H9 (cell line): ENCODE measurements around the gene HGS. TPM values are rescaled to one million over a fixed set of nuclear protein-coding genes. Genes with fewer than 3 reads are reported as not detected.

ENCODE experiments used
- DNase-seq: peaks from one replicate; pipeline ENCODE4 v3.0.0-alpha.2; 2017
- H2AFZ ChIP-seq: one replicate; pipeline ENCODE4 v1.6.1; 2013; ENCODE audit warnings: mild to moderate bottlenecking, low read length, control low read depth, moderate library complexity
- H2AK5ac ChIP-seq: 2 replicates; pipeline ENCODE4 v1.6.1; 2013; ENCODE audit warnings: low read length, control low read depth, mixed read lengths; ENCODE audit not compliant: insufficient read length
- H2BK120ac ChIP-seq: one replicate; pipeline ENCODE4 v1.6.1; 2013; ENCODE audit warnings: low read depth, mild to moderate bottlenecking, low read length, control low read depth, inconsistent platforms; ENCODE audit not compliant: poor library complexity, severe bottlenecking
- H2BK12ac ChIP-seq: 2 replicates; pipeline ENCODE4 v1.6.1; 2013; ENCODE audit warnings: low read length, control low read depth, mixed read lengths, low read depth; ENCODE audit not compliant: insufficient read length
- H2BK15ac ChIP-seq: 2 replicates; pipeline ENCODE4 v1.6.1; 2013; ENCODE audit warnings: low read depth, low read length, control low read depth
- H2BK20ac ChIP-seq: one replicate; pipeline ENCODE4 v1.6.1; 2013; ENCODE audit warnings: low read depth, mild to moderate bottlenecking, low read length, control low read depth, inconsistent platforms; ENCODE audit not compliant: poor library complexity, severe bottlenecking
- H2BK5ac ChIP-seq: 2 replicates; pipeline ENCODE4 v1.6.1; 2013; ENCODE audit warnings: low read length, control low read depth, mixed read lengths; ENCODE audit not compliant: insufficient read length
- H3K14ac ChIP-seq: 2 replicates; pipeline ENCODE4 v1.6.1; 2013; ENCODE audit warnings: low read length, control low read depth; ENCODE audit not compliant: insufficient read depth
- H3K18ac ChIP-seq: 2 replicates; pipeline ENCODE4 v1.6.1; 2013; ENCODE audit warnings: low read depth, mild to moderate bottlenecking, mixed read lengths, low read length, control low read depth; ENCODE audit not compliant: insufficient read length
- H3K23ac ChIP-seq: 2 replicates; pipeline ENCODE4 v1.6.1; 2013; ENCODE audit warnings: low read length, control low read depth, mixed read lengths, low read depth; ENCODE audit not compliant: insufficient read length
- H3K23me2 ChIP-seq: 2 replicates; pipeline ENCODE4 v1.6.1; 2013; ENCODE audit warnings: low read depth, mild to moderate bottlenecking, mixed read lengths, low read length, control low read depth; ENCODE audit not compliant: insufficient read length, poor library complexity, severe bottlenecking
- H3K27ac ChIP-seq: 2 replicates; pipeline ENCODE4 v1.5.1; 2013; ENCODE audit warnings: low read length, control low read depth, mixed read lengths, low read depth; ENCODE audit not compliant: insufficient read length
- H3K27me3 ChIP-seq: 2 replicates; pipeline ENCODE4 v1.6.1; 2013; ENCODE audit warnings: low read length, control low read depth, inconsistent platforms; ENCODE audit not compliant: insufficient read depth
- H3K4ac ChIP-seq: 2 replicates; pipeline ENCODE4 v1.6.1; 2013; ENCODE audit warnings: low read depth, mild to moderate bottlenecking, control low read depth, inconsistent platforms, low read length, moderate library complexity
- H3K4me1 ChIP-seq: 2 replicates; pipeline ENCODE4 v1.6.1; 2013; ENCODE audit warnings: low read length, control low read depth, inconsistent platforms; ENCODE audit not compliant: insufficient read depth
- H3K4me2 ChIP-seq: 2 replicates; pipeline ENCODE4 v1.6.1; 2013; ENCODE audit warnings: low read length, control low read depth, mixed read lengths; ENCODE audit not compliant: insufficient read length, insufficient read depth
- H3K56ac ChIP-seq: 2 replicates; pipeline ENCODE4 v1.6.1; 2013; ENCODE audit warnings: low read depth, mild to moderate bottlenecking, mixed read lengths, low read length, control low read depth; ENCODE audit not compliant: insufficient read length
- H3K79me1 ChIP-seq: 2 replicates; pipeline ENCODE4 v1.6.1; 2013; ENCODE audit warnings: low read depth, mild to moderate bottlenecking, moderate library complexity, low read length, control low read depth, inconsistent platforms; ENCODE audit not compliant: insufficient read depth, poor library complexity, severe bottlenecking
- H3K79me2 ChIP-seq: 2 replicates; pipeline ENCODE4 v1.6.1; 2013; ENCODE audit warnings: low read length, control low read depth, inconsistent platforms; ENCODE audit not compliant: insufficient read depth
- H3K9ac ChIP-seq: 2 replicates; pipeline ENCODE4 v1.6.1; 2013; ENCODE audit warnings: low read length, control low read depth, mixed read lengths; ENCODE audit not compliant: insufficient read length; ENCODE audit errors: extremely low read depth
- H3K9me3 ChIP-seq: one replicate; pipeline ENCODE4 v1.6.1; 2013; ENCODE audit warnings: low read depth, low read length, inconsistent platforms; ENCODE audit not compliant: control insufficient read depth
- H3T11ph ChIP-seq: one replicate; pipeline ENCODE4 v1.6.1; 2013; ENCODE audit warnings: mild to moderate bottlenecking, low read length, control low read depth, inconsistent platforms
- H4K20me1 ChIP-seq: one replicate; pipeline ENCODE4 v1.6.1; 2013; ENCODE audit not compliant: control insufficient read depth, insufficient read length, insufficient read depth
- H4K5ac ChIP-seq: 2 replicates; pipeline ENCODE4 v1.6.1; 2013; ENCODE audit warnings: low read depth, mild to moderate bottlenecking, mixed read lengths, low read length, control low read depth; ENCODE audit not compliant: insufficient read length
- H4K8ac ChIP-seq: replicated peaks from 2 replicates; pipeline ENCODE4 v1.6.1; 2013; ENCODE audit warnings: low read length, control low read depth, mixed read lengths, low read depth; ENCODE audit not compliant: insufficient read length
- H4K91ac ChIP-seq: 2 replicates; pipeline ENCODE4 v1.6.1; 2013; ENCODE audit warnings: low read depth, mild to moderate bottlenecking, moderate library complexity, mixed read lengths, low read length, control low read depth; ENCODE audit not compliant: insufficient read length
- H3K27ac Mint-ChIP-seq, 3 experiments: 2 replicates in 2 of 3; 3 replicates in 1 of 3; pipeline ENCODE4 v1.8.0; 2020 to 2021; ENCODE audit warnings: mixed read lengths in 3 of 3, mild to moderate bottlenecking in 1 of 3, moderate library complexity in 1 of 3
- H3K27me3 Mint-ChIP-seq: 2 replicates; pipeline ENCODE4 v1.8.0; 2021; ENCODE audit warnings: low read depth, mild to moderate bottlenecking, moderate library complexity, mixed read lengths
- H3K36me3 Mint-ChIP-seq, 3 experiments: 2 replicates in 2 of 3; 3 replicates in 1 of 3; pipeline ENCODE4 v1.8.0; 2020 to 2021; ENCODE audit warnings: low read depth in 3 of 3, mixed read lengths in 3 of 3; ENCODE audit not compliant: insufficient read depth in 1 of 3
- H3K4me1 Mint-ChIP-seq, 2 experiments: 2 replicates each; pipeline ENCODE4 v1.8.0; 2020; ENCODE audit warnings: mixed read lengths in 2 of 2
- H3K4me3 Mint-ChIP-seq, 2 experiments: 2 replicates in 1 of 2; 3 replicates in 1 of 2; pipeline ENCODE4 v1.8.0; 2020 to 2021; ENCODE audit warnings: mild to moderate bottlenecking in 2 of 2, mixed read lengths in 2 of 2, moderate library complexity in 1 of 2
- H3K9me3 Mint-ChIP-seq, 2 experiments: 2 replicates in 1 of 2; 3 replicates in 1 of 2; pipeline ENCODE4 v1.8.0; 2020; ENCODE audit warnings: mild to moderate bottlenecking in 2 of 2, mixed read lengths in 2 of 2, moderate library complexity in 1 of 2
- WGBS: extraction: QIAGEN DNeasy Blood & Tissue Kit; methylation state at CpG from one replicate; pipeline ENCODE4 v1.1.7; 2013; ENCODE audit warnings: missing lambda C conversion rate, low lambda C conversion rate, mixed read lengths; ENCODE audit not compliant: insufficient read length; ENCODE audit errors: extremely low coverage; 5-methylcytosine and 5-hydroxymethylcytosine counted together
- total RNA-seq: library from RNA; stranded (reverse); gene quantifications from 2 replicates; pipeline ENCODE4 v1.2.1, GENCODE V29; 2021
- TF ChIP-seq, protein P1 (sequence below): fragments of 200-600 bp; sonication (generic); conservative IDR thresholded peaks from 3 replicates; pipeline ENCODE4 v1.8.0; 2021; ENCODE audit warnings: antibody characterized with exemption, mild to moderate bottlenecking

The HGS gene
- total RNA-seq, 1 experiment from 2014 or later: 106 TPM

DNA sequence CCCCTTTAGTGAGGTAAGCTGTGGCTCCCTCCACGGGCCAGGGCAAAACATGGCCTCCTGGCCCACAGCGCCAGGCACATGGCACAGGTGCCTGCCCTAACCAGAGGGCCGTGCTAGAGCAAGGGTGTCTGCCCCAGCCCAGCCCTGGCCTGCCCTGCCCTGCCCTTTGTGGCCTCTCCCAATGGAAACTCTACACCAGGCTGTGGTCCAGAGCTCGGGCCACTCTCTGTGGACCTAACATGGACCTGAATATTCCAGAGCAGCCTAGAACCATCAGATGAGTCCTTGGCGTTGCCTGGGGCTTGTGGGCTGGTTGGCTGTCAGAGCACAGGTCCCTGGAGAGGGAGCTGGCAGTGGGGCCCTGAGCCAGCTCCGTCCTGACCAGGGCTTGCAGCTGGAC, 11.4 kb downstream of the HGS start:
- Histone ChIP-seq H3K18ac (no peak overlapping the region), H2BK12ac (no peak overlapping the region), H3T11ph (no peak overlapping the region), H3K4me2 (no peak overlapping the region), H2AFZ (no peak overlapping the region), H2BK5ac (no peak overlapping the region), H3K79me1 (no peaks in the 10 kb centered on the region), H4K5ac (no peak overlapping the region), H3K9me3 (no peaks in the 10 kb centered on the region), H2BK120ac (no peak overlapping the region), H3K23ac (no peak overlapping the region), H2BK20ac (no peak overlapping the region), H3K9ac (no peak overlapping the region), H3K56ac (no peak overlapping the region), H3K4ac (no peak overlapping the region), H3K23me2 (no peaks in the 10 kb centered on the region), H3K27ac (no peak overlapping the region), H2BK15ac (no peak overlapping the region), H4K91ac (no peak overlapping the region), H3K4me1 (no peaks in the 10 kb centered on the region), H2AK5ac (no peak overlapping the region), H4K8ac (no peak overlapping the region), H3K79me2 (no peaks in the 10 kb centered on the region), H3K14ac (no peak overlapping the region), H4K20me1 (no peaks in the 10 kb centered on the region), H3K27me3 (no peaks in the 10 kb centered on the region)
- Mint-ChIP-seq H3K27ac (no peak overlapping the region), H3K4me3 (no peak overlapping the region), H3K4me1 (no peaks in the 10 kb centered on the region), H3K9me3 (no peaks in the 10 kb centered on the region), H3K36me3 (peaks cover 27 to 69% (median 57%) of the 10 kb centered on the region in 3 experiments), H3K27me3 (no peaks in the 10 kb centered on the region)
- no peak for DNase-seq
- WGBS: no CpG with 5 or more reads among the region's 6 CpGs
- TF ChIP-seq, protein P1, sequence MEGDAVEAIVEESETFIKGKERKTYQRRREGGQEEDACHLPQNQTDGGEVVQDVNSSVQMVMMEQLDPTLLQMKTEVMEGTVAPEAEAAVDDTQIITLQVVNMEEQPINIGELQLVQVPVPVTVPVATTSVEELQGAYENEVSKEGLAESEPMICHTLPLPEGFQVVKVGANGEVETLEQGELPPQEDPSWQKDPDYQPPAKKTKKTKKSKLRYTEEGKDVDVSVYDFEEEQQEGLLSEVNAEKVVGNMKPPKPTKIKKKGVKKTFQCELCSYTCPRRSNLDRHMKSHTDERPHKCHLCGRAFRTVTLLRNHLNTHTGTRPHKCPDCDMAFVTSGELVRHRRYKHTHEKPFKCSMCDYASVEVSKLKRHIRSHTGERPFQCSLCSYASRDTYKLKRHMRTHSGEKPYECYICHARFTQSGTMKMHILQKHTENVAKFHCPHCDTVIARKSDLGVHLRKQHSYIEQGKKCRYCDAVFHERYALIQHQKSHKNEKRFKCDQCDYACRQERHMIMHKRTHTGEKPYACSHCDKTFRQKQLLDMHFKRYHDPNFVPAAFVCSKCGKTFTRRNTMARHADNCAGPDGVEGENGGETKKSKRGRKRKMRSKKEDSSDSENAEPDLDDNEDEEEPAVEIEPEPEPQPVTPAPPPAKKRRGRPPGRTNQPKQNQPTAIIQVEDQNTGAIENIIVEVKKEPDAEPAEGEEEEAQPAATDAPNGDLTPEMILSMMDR: no peak
